ENCODE measurements around the gene ZNF350. TPM values are rescaled to one million over a fixed set of nuclear protein-coding genes. Genes with fewer than 3 reads are reported as not detected.

Gene ZNF350
- total RNA-seq, 1 donor from 2014 or later: 35.2 TPM

DNA sequence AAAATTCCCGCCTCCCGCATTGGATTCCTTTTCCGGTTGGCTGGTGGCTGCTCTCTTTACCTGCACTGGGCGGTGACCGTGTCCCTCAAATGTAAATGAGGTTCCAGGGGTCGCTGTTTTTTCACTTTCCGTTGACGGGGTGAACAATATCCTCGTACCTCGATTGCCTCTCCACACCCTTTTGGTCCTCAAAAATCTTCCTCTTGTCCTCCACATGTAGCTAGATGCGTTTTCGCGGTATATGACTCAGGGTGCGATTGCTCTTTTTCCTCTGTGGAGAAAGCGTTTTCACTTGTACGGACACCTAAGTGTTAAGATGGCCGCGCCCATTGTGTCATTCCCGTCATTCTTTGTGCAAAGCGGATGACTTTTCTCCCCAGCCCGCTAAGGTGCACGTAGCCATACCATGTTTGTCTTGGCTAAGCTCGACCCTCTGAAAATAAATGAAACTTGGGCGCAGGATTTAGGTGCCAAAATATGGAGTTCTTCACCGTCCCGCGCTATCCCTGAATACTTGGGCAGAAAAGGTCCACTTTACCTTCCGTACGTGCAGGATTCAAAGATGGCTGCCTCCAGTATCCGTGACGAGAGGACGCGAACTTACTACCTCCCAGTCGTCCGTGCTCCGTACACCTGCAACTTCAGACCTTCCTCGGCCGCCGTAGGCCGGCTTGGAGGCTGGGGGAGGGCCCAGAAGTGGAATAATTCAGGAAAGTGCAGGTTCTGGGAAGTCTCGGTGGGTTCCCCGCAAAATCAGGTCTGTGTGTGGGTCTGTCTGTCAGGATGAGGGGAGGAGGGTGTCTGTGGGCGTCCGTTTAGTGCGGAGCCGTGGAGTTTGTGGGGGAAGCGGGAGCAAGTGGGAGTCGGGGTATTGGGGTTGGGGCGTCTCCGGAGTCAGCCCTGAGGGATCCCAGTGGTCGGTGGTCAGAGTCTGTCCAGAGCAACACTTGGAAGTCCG is 59.6 kb downstream of the ZNF350 start, which contains the start of gene ZNF613:
ZNF613 (plus strand) TSS at position 689 of the 958 bp plus-strand sequence. CDS start 8,749 bp downstream, outside the sequence.
- peaks cover 24% of the 10 kb centered on the region for H3K4me1 Mint-ChIP-seq
- peak; percentile 94 for ATAC-seq (ENCODE audit: low read depth)
- no peaks in the 10 kb centered on the region for H3K27me3 Mint-ChIP-seq
- intact Hi-C loops (cut with micrococcal nuclease): loop anchor here (1.0 to 10.0 kb wide), 9 partner anchors 22 to 308 kb away; partner anchors contain the start of genes ZNF350, ZNF432, ZNF577 and ZNF614
- H3K9me3 Mint-ChIP-seq: peaks cover 35% of the 10 kb centered on the region
- TF ChIP-seq, protein P1, sequence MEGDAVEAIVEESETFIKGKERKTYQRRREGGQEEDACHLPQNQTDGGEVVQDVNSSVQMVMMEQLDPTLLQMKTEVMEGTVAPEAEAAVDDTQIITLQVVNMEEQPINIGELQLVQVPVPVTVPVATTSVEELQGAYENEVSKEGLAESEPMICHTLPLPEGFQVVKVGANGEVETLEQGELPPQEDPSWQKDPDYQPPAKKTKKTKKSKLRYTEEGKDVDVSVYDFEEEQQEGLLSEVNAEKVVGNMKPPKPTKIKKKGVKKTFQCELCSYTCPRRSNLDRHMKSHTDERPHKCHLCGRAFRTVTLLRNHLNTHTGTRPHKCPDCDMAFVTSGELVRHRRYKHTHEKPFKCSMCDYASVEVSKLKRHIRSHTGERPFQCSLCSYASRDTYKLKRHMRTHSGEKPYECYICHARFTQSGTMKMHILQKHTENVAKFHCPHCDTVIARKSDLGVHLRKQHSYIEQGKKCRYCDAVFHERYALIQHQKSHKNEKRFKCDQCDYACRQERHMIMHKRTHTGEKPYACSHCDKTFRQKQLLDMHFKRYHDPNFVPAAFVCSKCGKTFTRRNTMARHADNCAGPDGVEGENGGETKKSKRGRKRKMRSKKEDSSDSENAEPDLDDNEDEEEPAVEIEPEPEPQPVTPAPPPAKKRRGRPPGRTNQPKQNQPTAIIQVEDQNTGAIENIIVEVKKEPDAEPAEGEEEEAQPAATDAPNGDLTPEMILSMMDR (IDR thresholded peaks at IDR 0.05): no peak
- peak within 1 kb of the TSS; percentile 93 for H3K27ac Mint-ChIP-seq
- peaks cover 64% of the 10 kb centered on the region for H3K36me3 Mint-ChIP-seq (ENCODE audit: low read depth)
- peak; percentile 71 for DNase-seq
- H3K4me3 Mint-ChIP-seq: peak within 1 kb of the TSS; percentile 100
- POLR2A ChIA-PET: interaction anchor here (0.8 to 1.6 kb wide), 2 partner anchors 101 to 122 kb away, joined by 3 to 7 read pairs; partner anchors contain the start of genes ZNF432 and ZNF614
- CTCF ChIA-PET: interaction anchor here (1.5 kb wide), 1 partner anchor 36 kb away, joined by 4 read pairs; no protein-coding TSS in a partner anchor

DNA sequence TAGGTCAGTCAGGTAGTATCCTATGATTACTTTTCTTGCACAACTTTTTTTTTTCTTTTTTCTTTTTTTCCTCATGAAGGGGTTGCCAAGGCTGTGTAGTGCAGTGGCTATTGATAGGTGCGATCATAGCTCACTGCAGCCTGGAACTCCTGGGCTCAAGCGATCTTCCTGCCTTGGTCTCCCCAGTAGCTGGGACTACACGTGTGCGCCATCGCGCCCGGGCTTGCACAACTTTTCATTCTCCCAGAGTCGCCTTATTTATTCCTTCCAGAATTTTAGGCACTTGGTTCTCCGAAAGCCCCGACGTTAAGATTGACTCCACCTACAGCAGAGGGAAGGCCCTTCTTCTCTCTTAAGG is 60.2 kb downstream of the ZNF350 start:
- Mint-ChIP-seq H3K4me3 (peak overlapping the region; percentile 100), H3K27ac (peak overlapping the region; percentile 93), H3K9me3 (peaks cover 36% of the 10 kb centered on the region), H3K27me3 (no peaks in the 10 kb centered on the region), H3K4me1 (peaks cover 24% of the 10 kb centered on the region), H3K36me3 (ENCODE audit: low read depth) (peaks cover 62% of the 10 kb centered on the region)
- CTCF ChIA-PET: interaction anchor here (1.5 kb wide), 1 partner anchor 35 kb away, joined by 4 read pairs; no protein-coding TSS in a partner anchor
- POLR2A ChIA-PET: interaction anchor here (0.8 to 1.6 kb wide), 2 partner anchors 102 to 122 kb away, joined by 3 to 7 read pairs; partner anchors contain the start of genes ZNF432 and ZNF614
- TF ChIP-seq, protein P1 (IDR thresholded peaks at IDR 0.05): no peak
- ATAC-seq (ENCODE audit: low read depth): no peak
- intact Hi-C loops (cut with micrococcal nuclease): loop anchor here (10.0 kb wide), 2 partner anchors 168 to 308 kb away; partner anchors contain the start of gene ZNF841
- DNase-seq: no peak

DNA sequence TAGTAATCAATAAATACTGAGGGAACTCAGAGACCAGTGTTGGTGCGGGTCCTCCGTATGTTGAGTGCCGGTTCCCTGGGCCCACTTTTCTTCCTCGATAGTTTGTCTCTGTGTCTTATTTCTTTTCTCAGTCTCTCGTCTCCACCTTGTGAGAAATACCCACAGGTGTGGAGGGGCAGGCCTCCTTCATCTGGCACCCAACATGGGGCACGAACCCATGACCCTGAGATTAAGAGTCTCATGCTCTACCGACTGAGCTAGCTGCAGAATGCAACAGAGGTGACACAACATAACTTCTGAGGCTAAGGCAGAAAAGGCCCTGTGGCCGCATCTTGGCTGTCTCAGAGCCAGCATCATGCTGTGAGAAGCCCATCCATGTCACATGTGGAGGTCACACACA is 64.7 kb downstream of the ZNF350 start:
- POLR2A ChIA-PET: no interaction called here
- H3K9me3 Mint-ChIP-seq: peaks cover 46% of the 10 kb centered on the region
- no peak overlapping the region for H3K4me3 Mint-ChIP-seq
- no peaks in the 10 kb centered on the region for H3K27me3 Mint-ChIP-seq
- CTCF ChIA-PET: no interaction called here
- TF ChIP-seq, protein P1 (IDR thresholded peaks at IDR 0.05): no peak
- intact Hi-C loops (cut with micrococcal nuclease): loop anchor here (10.0 kb wide), 2 partner anchors 173 to 313 kb away; partner anchors contain the start of gene ZNF841
- DNase-seq (no peak), ATAC-seq (ENCODE audit: low read depth) (no peak)
- H3K4me1 Mint-ChIP-seq: peaks cover 7% of the 10 kb centered on the region
- H3K36me3 Mint-ChIP-seq (ENCODE audit: low read depth): peaks cover 37% of the 10 kb centered on the region
- H3K27ac Mint-ChIP-seq: no peak overlapping the region

GRCh38 chr19:51919606-51920005 is 67.0 kb downstream of the ZNF350 start:
- peaks cover 35% of the 10 kb centered on the region for H3K36me3 Mint-ChIP-seq (ENCODE audit: low read depth)
- H3K4me3 Mint-ChIP-seq: no peak overlapping the region
- ATAC-seq (ENCODE audit: low read depth) (no peak), DNase-seq (no peak)
- peaks cover 2% of the 10 kb centered on the region for H3K4me1 Mint-ChIP-seq
- H3K27me3 Mint-ChIP-seq: no peaks in the 10 kb centered on the region
- H3K9me3 Mint-ChIP-seq: peaks cover 51% of the 10 kb centered on the region
- CTCF ChIA-PET: no interaction called here
- intact Hi-C loops (cut with micrococcal nuclease): loop anchor here (10.0 kb wide), 2 partner anchors 175 to 315 kb away; partner anchors contain the start of gene ZNF841
- TF ChIP-seq, protein P1 (IDR thresholded peaks at IDR 0.05): no peak
- POLR2A ChIA-PET: no interaction called here
- H3K27ac Mint-ChIP-seq: no peak overlapping the region

GRCh38 chr19:51916167-51916566 is 70.5 kb downstream of the ZNF350 start:
- ChIA-PET POLR2A (no interaction called here), CTCF (no interaction called here)
- Mint-ChIP-seq H3K27ac (no peak overlapping the region), H3K27me3 (no peaks in the 10 kb centered on the region), H3K9me3 (peaks cover 45% of the 10 kb centered on the region), H3K4me1 (peaks cover 2% of the 10 kb centered on the region), H3K36me3 (ENCODE audit: low read depth) (peaks cover 28% of the 10 kb centered on the region), H3K4me3 (no peak overlapping the region)
- no peak for ATAC-seq (ENCODE audit: low read depth)
- intact Hi-C loops (cut with micrococcal nuclease): no loop called here
- DNase-seq: no peak
- TF ChIP-seq, protein P1 (IDR thresholded peaks at IDR 0.05): no peak

Data from activated B cell treated with CpG ODN at 0.5 μM for 24 hours (primary cell).